Neural cell (in vitro differentiated cells): ENCODE results near the gene RPS18. TPM values are rescaled to one million over a fixed set of nuclear protein-coding genes. Genes with fewer than 3 reads are reported as not detected.

Experiments used
- H2AFZ ChIP-seq: fragments of 200-600, 300-800 bp; sonication (generic), shearing (Covaris generic); 2 replicates; pipeline ENCODE4 v1.6.0; 2014; ENCODE audit warnings: low read depth, mild to moderate bottlenecking, antibody characterized with exemption, low read length, moderate library complexity
- H3F3A ChIP-seq: fragments of 200-600 bp; shearing (Covaris generic); 2 replicates; pipeline ENCODE4 v1.6.1; 2016; ENCODE audit warnings: mild to moderate bottlenecking, moderate library complexity, mixed read lengths, antibody characterized with exemption, low read length; ENCODE audit not compliant: insufficient read depth, poor library complexity, severe bottlenecking
- H3K27ac ChIP-seq: fragments of 200-600, 300-800 bp; sonication (generic), shearing (Covaris generic); 2 replicates; pipeline ENCODE4 v1.5.1; 2014; ENCODE audit warnings: mild to moderate bottlenecking, low read length, moderate library complexity
- H3K27me3 ChIP-seq: fragments of 300-800, 200-600 bp; sonication (generic), shearing (Covaris generic); 2 replicates; pipeline ENCODE4 v1.6.0; 2014; ENCODE audit warnings: mild to moderate bottlenecking, low read depth, low read length, moderate library complexity; ENCODE audit not compliant: insufficient read depth
- H3K36me3 ChIP-seq: fragments of 300-800, 200-600 bp; sonication (generic), shearing (Covaris generic); 2 replicates; pipeline ENCODE4 v1.5.1; 2014; ENCODE audit warnings: mild to moderate bottlenecking, antibody characterized with exemption, low read length, moderate library complexity; ENCODE audit not compliant: insufficient read depth
- H3K4me2 ChIP-seq: fragments of 300-800, 200-600 bp; sonication (generic), shearing (Covaris generic); 2 replicates; pipeline ENCODE4 v1.6.0; 2014; ENCODE audit warnings: mild to moderate bottlenecking, low read length
- H3K4me3 ChIP-seq: fragments of 300-800, 200-600 bp; sonication (generic), shearing (Covaris generic); 2 replicates; pipeline ENCODE4 v1.5.1; 2014; ENCODE audit warnings: mild to moderate bottlenecking, low read length, moderate library complexity
- H3K79me2 ChIP-seq: fragments of 200-600 bp; shearing (Covaris generic); replicated peaks from 2 replicates; pipeline ENCODE4 v1.6.0; 2014; ENCODE audit warnings: mild to moderate bottlenecking, low read length, moderate library complexity; ENCODE audit not compliant: insufficient read depth
- H3K9ac ChIP-seq: fragments of 300-800, 200-600 bp; sonication (generic), shearing (Covaris generic); 2 replicates; pipeline ENCODE4 v1.6.1; 2016; ENCODE audit warnings: mild to moderate bottlenecking, low read length, mixed read lengths
- H3K9me2 ChIP-seq: fragments of 200-600 bp; shearing (Covaris generic); 2 replicates; pipeline ENCODE4 v1.6.1; 2016; ENCODE audit warnings: mild to moderate bottlenecking, low read length, mixed read lengths; ENCODE audit not compliant: insufficient read depth
- H3K9me3 ChIP-seq: fragments of 200-600, 300-800 bp; sonication (generic), shearing (Covaris generic); 2 replicates; pipeline ENCODE4 v1.6.1; 2016; ENCODE audit warnings: mild to moderate bottlenecking, mixed run types, low read length, moderate library complexity, mixed read lengths
- H4K20me1 ChIP-seq: fragments of 200-600 bp; shearing (Covaris generic); 2 replicates; pipeline ENCODE4 v1.6.1; 2016; ENCODE audit warnings: mild to moderate bottlenecking, mixed run types; ENCODE audit not compliant: insufficient read depth
- CTCF ChIP-seq: fragments of 450-650 bp; IDR thresholded peaks from 2 replicates; pipeline ENCODE4 v1.5.1; 2014; ENCODE audit warnings: antibody characterized with exemption, mild to moderate bottlenecking, moderate library complexity; ENCODE audit not compliant: poor library complexity, severe bottlenecking
- EP300 ChIP-seq: fragments of 450-650 bp; conservative IDR thresholded peaks from 2 replicates; pipeline ENCODE4 v1.6.1; 2014; ENCODE audit warnings: antibody characterized with exemption, mild to moderate bottlenecking, moderate library complexity; ENCODE audit not compliant: poor library complexity, severe bottlenecking
- EZH2 ChIP-seq: fragments of 200-600, 300-800 bp; shearing (Covaris generic), sonication (generic); IDR thresholded peaks from 2 replicates; pipeline ENCODE4 v1.6.1; 2014; ENCODE audit warnings: antibody characterized with exemption, low read length, borderline replicate concordance, mild to moderate bottlenecking; ENCODE audit not compliant: insufficient read depth, poor library complexity, severe bottlenecking
- MXI1 ChIP-seq: fragments of 450-650 bp; conservative IDR thresholded peaks from 2 replicates; pipeline ENCODE4 v1.6.1; 2014; ENCODE audit warnings: antibody characterized with exemption, mild to moderate bottlenecking; ENCODE audit not compliant: poor library complexity, severe bottlenecking
- POLR2AphosphoS5 ChIP-seq: IDR thresholded peaks from 2 replicates; pipeline ENCODE4 v1.6.1; 2012
- RAD21 ChIP-seq: fragments of 450-650 bp; conservative IDR thresholded peaks from 2 replicates; pipeline ENCODE4 v1.6.1; 2014; ENCODE audit warnings: antibody characterized with exemption, mild to moderate bottlenecking, moderate library complexity
- REST ChIP-seq: IDR thresholded peaks from 2 replicates; pipeline ENCODE4 v1.6.1; 2012; ENCODE audit warnings: borderline replicate concordance
- SMC3 ChIP-seq: fragments of 450-650 bp; conservative IDR thresholded peaks from 2 replicates; pipeline ENCODE4 v1.6.1; 2014; ENCODE audit warnings: antibody characterized with exemption, mild to moderate bottlenecking, moderate library complexity; ENCODE audit not compliant: poor library complexity
- TAF1 ChIP-seq: IDR thresholded peaks from 2 replicates; pipeline ENCODE4 v1.6.1; 2012; ENCODE audit warnings: low read depth
- polyA plus RNA-seq: library from polyadenylated mRNA; depleted of rRNA; stranded (reverse); fragments of >200 nt; gene quantifications from 2 replicates; pipeline ENCODE4 v1.2.3, GENCODE V29; 2014

Gene RPS18
- polyA plus RNA-seq, 1 donor from 2014 or later, result 2,078 TPM

- Histone ChIP-seq H3K79me2 (peaks cover 19% of the 10 kb centered on the region), H3K9ac (no peak overlapping the region)
Observed at GRCh38 chr6:33320315-33321181, 48.7 kb downstream of the RPS18 start.

More at GRCh38 chr6:33320315-33321181, 48.7 kb downstream of the RPS18 start:
- Histone ChIP-seq H3K9me3 (no peaks in the 10 kb centered on the region), H3F3A (peaks cover 6% of the 10 kb centered on the region), H3K36me3 (peaks cover 4% of the 10 kb centered on the region), H4K20me1 (no peaks in the 10 kb centered on the region), H3K4me3 (no peak overlapping the region), H3K4me2 (no peak overlapping the region), H2AFZ (no peak overlapping the region), H3K27me3 (no peaks in the 10 kb centered on the region), H3K27ac (no peak overlapping the region), H3K9me2 (no peaks in the 10 kb centered on the region)
- TF ChIP-seq MXI1 (no peak), POLR2AphosphoS5 (no peak), CTCF (no peak), EZH2 (no peak), SMC3 (no peak), TAF1 (no peak), REST (no peak), EP300 (no peak), RAD21 (no peak)
